ENCODE measurements around the gene FUT8. TPM values are rescaled to one million over a fixed set of nuclear protein-coding genes. Genes with fewer than 3 reads are reported as not detected.

The FUT8 gene
- total RNA-seq, 4 donors from 2014 or later = 6.5 to 11.3 (median 9.3) TPM

- no peak for ATAC-seq
- Histone ChIP-seq H3K4me3 (no peak overlapping the region), H3K36me3 (no peaks in the 10 kb centered on the region), H3K9me3 (no peaks in the 10 kb centered on the region), H3K27me3 (no peaks in the 10 kb centered on the region), H3K4me1 (no peaks in the 10 kb centered on the region), H3K27ac (no peak overlapping the region)
- intact Hi-C loops (cut with DNase I; ENCODE audit: low total_unique reads) (no loop called here), in situ Hi-C loops (cut with MboI; ENCODE audit: low sequenced_read_pairs in 4 of 4) (no loop called here)
- no peak for DNase-seq
- TF ChIP-seq POLR2A (IDR thresholded peaks at IDR 0.05) = no peak
- TF ChIP-seq, protein P1, sequence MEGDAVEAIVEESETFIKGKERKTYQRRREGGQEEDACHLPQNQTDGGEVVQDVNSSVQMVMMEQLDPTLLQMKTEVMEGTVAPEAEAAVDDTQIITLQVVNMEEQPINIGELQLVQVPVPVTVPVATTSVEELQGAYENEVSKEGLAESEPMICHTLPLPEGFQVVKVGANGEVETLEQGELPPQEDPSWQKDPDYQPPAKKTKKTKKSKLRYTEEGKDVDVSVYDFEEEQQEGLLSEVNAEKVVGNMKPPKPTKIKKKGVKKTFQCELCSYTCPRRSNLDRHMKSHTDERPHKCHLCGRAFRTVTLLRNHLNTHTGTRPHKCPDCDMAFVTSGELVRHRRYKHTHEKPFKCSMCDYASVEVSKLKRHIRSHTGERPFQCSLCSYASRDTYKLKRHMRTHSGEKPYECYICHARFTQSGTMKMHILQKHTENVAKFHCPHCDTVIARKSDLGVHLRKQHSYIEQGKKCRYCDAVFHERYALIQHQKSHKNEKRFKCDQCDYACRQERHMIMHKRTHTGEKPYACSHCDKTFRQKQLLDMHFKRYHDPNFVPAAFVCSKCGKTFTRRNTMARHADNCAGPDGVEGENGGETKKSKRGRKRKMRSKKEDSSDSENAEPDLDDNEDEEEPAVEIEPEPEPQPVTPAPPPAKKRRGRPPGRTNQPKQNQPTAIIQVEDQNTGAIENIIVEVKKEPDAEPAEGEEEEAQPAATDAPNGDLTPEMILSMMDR (IDR thresholded peaks at IDR 0.05 in 4 of 5, conservative IDR thresholded peaks at IDR 0.05 in 1 of 5) = no peak
Measured at GRCh38 chr14:65392296-65392695, 20.2 kb upstream of the FUT8 start.

GRCh38 chr14:65396082-65396910, 16.2 kb upstream of the FUT8 start:
- H3K4me1 ChIP-seq = no peaks in the 10 kb centered on the region
- H3K27ac ChIP-seq = no peak overlapping the region
- H3K36me3 ChIP-seq = no peaks in the 10 kb centered on the region
- TF ChIP-seq, protein P1 (IDR thresholded peaks at IDR 0.05 in 4 of 5, conservative IDR thresholded peaks at IDR 0.05 in 1 of 5) = no peak
- TF ChIP-seq POLR2A (IDR thresholded peaks at IDR 0.05) = no peak
- intact Hi-C loops (cut with DNase I; ENCODE audit: low total_unique reads) = no loop called here
- H3K9me3 ChIP-seq = no peaks in the 10 kb centered on the region
- in situ Hi-C loops (cut with MboI; ENCODE audit: low sequenced_read_pairs in 4 of 4) = no loop called here
- DNase-seq = no peak
- no peak for ATAC-seq
- H3K4me3 ChIP-seq = no peak overlapping the region
- H3K27me3 ChIP-seq = no peaks in the 10 kb centered on the region

- Histone ChIP-seq H3K4me3 (no peak overlapping the region), H3K9me3 (no peaks in the 10 kb centered on the region), H3K36me3 (no peaks in the 10 kb centered on the region), H3K27ac (no peak overlapping the region), H3K27me3 (no peaks in the 10 kb centered on the region), H3K4me1 (no peaks in the 10 kb centered on the region)
- DNase-seq (no peak), ATAC-seq (no peak)
- intact Hi-C loops (cut with DNase I; ENCODE audit: low total_unique reads) (no loop called here), in situ Hi-C loops (cut with MboI; ENCODE audit: low sequenced_read_pairs in 4 of 4) (loop anchor here in 1 of 4 donors (25.0 kb wide), 1 partner anchor 559 kb away; no protein-coding TSS in a partner anchor)
- TF ChIP-seq, protein P1 (IDR thresholded peaks at IDR 0.05 in 4 of 5, conservative IDR thresholded peaks at IDR 0.05 in 1 of 5) = no peak
- TF ChIP-seq POLR2A (IDR thresholded peaks at IDR 0.05) = no peak
Measured at GRCh38 chr14:65403231-65403630, 9.3 kb upstream of the FUT8 start.

DNA sequence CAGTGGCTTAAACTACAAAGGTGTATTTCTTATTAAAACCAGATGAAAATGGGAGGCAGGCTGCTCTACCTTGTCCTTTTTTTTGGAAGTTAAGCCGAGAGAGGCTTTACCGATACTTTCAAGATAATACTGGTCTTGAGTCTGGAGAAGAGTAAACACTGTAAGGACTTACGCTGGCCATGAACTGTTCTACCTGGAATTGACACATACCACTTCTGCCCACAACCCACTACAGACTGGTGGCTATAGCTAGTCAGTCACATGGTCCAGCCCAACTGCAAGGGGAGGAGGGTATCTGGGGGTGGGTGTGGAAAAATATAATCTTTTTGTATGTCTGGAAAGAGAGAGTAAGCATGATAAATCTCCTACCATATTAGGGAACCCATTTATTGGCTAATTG, 4.4 kb upstream of the FUT8 start:
- intact Hi-C loops (cut with DNase I; ENCODE audit: low total_unique reads) = no loop called here
- no peak overlapping the region for H3K4me3 ChIP-seq
- no peak for TF ChIP-seq POLR2A (IDR thresholded peaks at IDR 0.05)
- TF ChIP-seq, protein P1 (IDR thresholded peaks at IDR 0.05 in 4 of 5, conservative IDR thresholded peaks at IDR 0.05 in 1 of 5) = no peak
- H3K27me3 ChIP-seq = no peaks in the 10 kb centered on the region
- no peak overlapping the region for H3K27ac ChIP-seq
- H3K9me3 ChIP-seq = no peaks in the 10 kb centered on the region
- DNase-seq = no peak
- no peak for ATAC-seq
- H3K4me1 ChIP-seq = no peaks in the 10 kb centered on the region
- in situ Hi-C loops (cut with MboI; ENCODE audit: low sequenced_read_pairs in 4 of 4) = loop anchor here in 1 of 4 donors (25.0 kb wide), 1 partner anchor 554 kb away; no protein-coding TSS in a partner anchor
- no peaks in the 10 kb centered on the region for H3K36me3 ChIP-seq

Data from gastrocnemius medialis (tissue), 4 donors.